Adrenal gland (tissue), 5 donors: ENCODE data around the gene CEMIP2.

ENCODE experiments used
- CTCF ChIP-seq, 6 experiments: fragments of 450-650 bp in 4 of 6; fragments of 200-600 bp in 2 of 6; sonication (generic) in 1 of 6; IDR thresholded peaks; 1 replicate in 5 of 6; 2 replicates in 1 of 6; pipeline versions ENCODE4 v1.5.1 to v1.8.0; 2016 to 2021; ENCODE audit warnings: antibody characterized with exemption in 6 of 6, mild to moderate bottlenecking in 2 of 6, moderate library complexity in 1 of 6
- POLR2A ChIP-seq, 2 donors: fragments of 450-650 bp; IDR thresholded peaks; one replicate each; pipeline ENCODE4 v1.6.1; 2017; ENCODE audit warnings: antibody characterized with exemption in 2 of 2, mild to moderate bottlenecking in 2 of 2, moderate library complexity in 1 of 2
- donor health status: DM: no; HTN: no; CAD: no.

GRCh38 chr9:71729816-71730526 is 38.3 kb downstream of the CEMIP2 start:
- no peak for TF ChIP-seq CTCF (IDR thresholded peaks at IDR 0.05)
- TF ChIP-seq POLR2A (IDR thresholded peaks at IDR 0.05): no peak
